HepG2 (cell line): ENCODE data around the gene CAD. TPM values are rescaled to one million over a fixed set of nuclear protein-coding genes. Genes with fewer than 3 reads are reported as not detected.
A peak's percentile ranks its signal among the peaks of the same experiment; 100 is the strongest.

Source experiments
- ATAC-seq: fragments of 200-7000 bp; cut with Tn5 transposase; 3 replicates; pipeline ENCODE4 v1.9.1; 2020; ENCODE audit warnings: mild to moderate bottlenecking, moderate library complexity
- BruUV-seq: library from RNA; stranded (reverse); fragments of 400-500 nt; replicated peaks from 2 replicates; lab custom pipeline; 2021; lab: Mats Ljungman, UMichigan
- CTCF ChIA-PET: fragments of 300-600 bp; formaldehyde crosslinking; extraction: SDS; loops from one replicate; lab custom pipeline; 2021; ENCODE audit warnings: low total read pairs, inconsistent platforms, low intra/inter-chr PET ratio; lab: Yijun Ruan, JAX
- POLR2A ChIA-PET: fragments of 350-600 bp; sonication (Branson Sonifier 250); formaldehyde crosslinking; loops from one replicate; lab custom pipeline; 2020; ENCODE audit warnings: antibody characterized with exemption, inconsistent platforms; lab: Yijun Ruan, JAX
- DNase-seq: peaks from one replicate; pipeline ENCODE4 v3.0.0-alpha.2; 2015; ENCODE audit warnings: low spot score
- FAIRE-seq: peaks from 3 replicates; lab custom pipeline; 2011; peaks lifted over from hg19 to GRCh38; lab: Jason Lieb, UNC
- H2AFZ ChIP-seq: one replicate; pipeline ENCODE4 v1.6.1; 2011; ENCODE audit warnings: low read length, inconsistent platforms
- H3K27ac ChIP-seq: fragments of 300-600 bp; 3 replicates; pipeline ENCODE4 v1.8.0; 2011; ENCODE audit warnings: mixed run types, mild to moderate bottlenecking, mixed read lengths, low read length, inconsistent platforms; ENCODE audit not compliant: insufficient read depth; ENCODE audit errors: extremely low read length
- H3K27me3 ChIP-seq, 2 experiments: fragments of 200-600 bp in 1 of 2; 2 replicates in 1 of 2; 3 replicates in 1 of 2; pipeline versions ENCODE4 v1.6.0 to v1.8.0; 2011; ENCODE audit warnings: low read length in 2 of 2, mild to moderate bottlenecking in 2 of 2, moderate library complexity in 2 of 2, inconsistent platforms in 1 of 2; ENCODE audit not compliant: insufficient read depth in 2 of 2, control insufficient read depth in 1 of 2
- H3K36me3 ChIP-seq, 2 experiments: fragments of 200-600 bp in 1 of 2; replicated peaks in 1 of 2; 2 replicates in 1 of 2; 3 replicates in 1 of 2; pipeline versions ENCODE4 v1.5.1 to v1.8.0; 2011; ENCODE audit warnings: low read length in 2 of 2, inconsistent platforms in 1 of 2; ENCODE audit not compliant: insufficient read depth in 2 of 2, control insufficient read depth in 1 of 2
- H3K4me1 ChIP-seq: 2 replicates; pipeline ENCODE4 v1.5.1; 2012; ENCODE audit warnings: low read length, inconsistent platforms; ENCODE audit not compliant: insufficient read depth
- H3K4me2 ChIP-seq: 2 replicates; pipeline ENCODE4 v1.6.0; 2011; ENCODE audit warnings: low read depth, low read length, inconsistent platforms
- H3K4me3 ChIP-seq, 3 experiments: fragments of 200-600 bp in 1 of 3; sonication (generic), shearing (Covaris generic) in 1 of 3; replicated peaks in 1 of 3; 2 replicates each; pipeline ENCODE4 v1.5.1; 2011 to 2016; ENCODE audit warnings: low read length in 3 of 3, inconsistent platforms in 2 of 3, low read depth in 2 of 3, mild to moderate bottlenecking in 2 of 3, control low read depth in 1 of 3, mixed read lengths in 1 of 3; ENCODE audit not compliant: insufficient read depth in 1 of 3
- H3K79me2 ChIP-seq: one replicate; pipeline ENCODE4 v1.6.1; 2011; ENCODE audit warnings: low read length, inconsistent platforms; ENCODE audit not compliant: insufficient read depth
- H3K9ac ChIP-seq: 2 replicates; pipeline ENCODE4 v1.6.0; 2011; ENCODE audit warnings: mild to moderate bottlenecking, low read depth, low read length, inconsistent platforms; ENCODE audit not compliant: insufficient read depth
- H3K9me3 ChIP-seq: 2 replicates; pipeline ENCODE4 v1.5.1; 2012; ENCODE audit warnings: mild to moderate bottlenecking, low read length
- H4K20me1 ChIP-seq: 2 replicates; pipeline ENCODE4 v1.6.0; 2011; ENCODE audit warnings: inconsistent platforms, mild to moderate bottlenecking, low read length, moderate library complexity; ENCODE audit not compliant: insufficient read depth
- CTCF ChIP-seq: sonication (generic); formaldehyde crosslinking; IDR thresholded peaks from 2 replicates; pipeline ENCODE4 v1.5.0; 2020; ENCODE audit warnings: mild to moderate bottlenecking, missing genetic modification reagents, moderate library complexity
- E2F2 ChIP-seq: sonication (generic); formaldehyde crosslinking; IDR thresholded peaks from 2 replicates; pipeline ENCODE4 v1.4.0; 2020; ENCODE audit warnings: missing genetic modification reagents, borderline replicate concordance
- ETS1 ChIP-seq: sonication (generic); formaldehyde crosslinking; IDR thresholded peaks from 2 replicates; pipeline ENCODE4 v1.4.0; 2020; ENCODE audit warnings: missing genetic modification reagents
- KLF11 ChIP-seq: IDR thresholded peaks from 2 replicates; pipeline ENCODE4 v1.6.1; 2016; ENCODE audit warnings: missing compliant biosample characterization
- KLF16 ChIP-seq, 2 experiments: sonication (generic) in 1 of 2; formaldehyde crosslinking in 1 of 2; IDR thresholded peaks; 2 replicates each; pipeline versions ENCODE4 v1.6.1 to v1.8.0; 2016 to 2023; ENCODE audit warnings: missing genetic modification reagents in 2 of 2, missing compliant biosample characterization in 1 of 2
- MYC ChIP-seq: sonication (generic); formaldehyde crosslinking; IDR thresholded peaks from 2 replicates; pipeline ENCODE4 v1.9.0; 2021; ENCODE audit warnings: missing genetic modification reagents, borderline replicate concordance
- POLR2A ChIP-seq, 2 experiments: IDR thresholded peaks; 2 replicates each; pipeline ENCODE4 v1.6.1; 2011; ENCODE audit warnings: low read depth in 2 of 2, low read length in 2 of 2, mild to moderate bottlenecking in 1 of 2, moderate library complexity in 1 of 2; ENCODE audit not compliant: insufficient read depth in 1 of 2
- RFXAP ChIP-seq: sonication (generic); formaldehyde crosslinking; IDR thresholded peaks from 2 replicates; pipeline ENCODE4 v1.4.0; 2020; ENCODE audit warnings: missing genetic modification reagents, borderline replicate concordance
- THAP8 ChIP-seq: sonication (generic); formaldehyde crosslinking; IDR thresholded peaks from 2 replicates; pipeline ENCODE4 v1.5.1; 2020; ENCODE audit warnings: missing genetic modification reagents, mild to moderate bottlenecking, borderline replicate concordance
- ZFP91 ChIP-seq: sonication (generic); formaldehyde crosslinking; IDR thresholded peaks from 2 replicates; pipeline ENCODE4 v1.9.0; 2022; ENCODE audit warnings: missing genetic modification reagents, mild to moderate bottlenecking, borderline replicate concordance
- ZFX ChIP-seq: sonication (generic); formaldehyde crosslinking; IDR thresholded peaks from 2 replicates; pipeline ENCODE4 v1.4.0; 2020; ENCODE audit warnings: mild to moderate bottlenecking, low read depth, missing genetic modification reagents, moderate library complexity
- WGBS: methylation state at CpG from one replicate; pipeline ENCODE4 v1.1.6; 2017; ENCODE audit warnings: low lambda C conversion rate; 5-methylcytosine and 5-hydroxymethylcytosine counted together
- in situ Hi-C: cut with HindIII; loops from 2 replicates; pipeline ENCODE4 v1.10.0; 2017; ENCODE audit warnings: low pct_unique_long_range_greater_than_20kb; ENCODE audit not compliant: extremely low pct_ligation_motif_present
- intact Hi-C: fragments of 100-400 bp; cut with micrococcal nuclease; formaldehyde crosslinking; loops from one replicate; pipeline ENCODE4 v1.10.0; 2022; ENCODE audit not compliant: unreplicated experiment
- polyA plus RNA-seq, 8 experiments: library from polyadenylated mRNA; depleted of rRNA in 3 of 8; stranded (reverse) in 7 of 8; unstranded in 1 of 8; fragments of >200 nt; fragmentation: Illumina TruSeq in 4 of 8; extraction: Trizol in 4 of 8; gene quantifications; 2 replicates each; pipeline versions ENCODE4 v1.2.1 to v1.2.3, GENCODE V29; 2011 to 2016; ENCODE audit warnings: low read depth in 4 of 8, missing spikeins in 1 of 8, mixed read lengths in 1 of 8; ENCODE audit not compliant: insufficient read depth in 1 of 8
- total RNA-seq, 5 experiments: library from RNA; depleted of rRNA; stranded (reverse); fragments of >200 nt; fragmentation: Illumina TruSeq; extraction: Trizol; gene quantifications; 2 replicates each; pipeline ENCODE4 v1.2.3, GENCODE V29; 2016; ENCODE audit warnings: low read depth in 1 of 5

CAD gene
- total and polyA plus RNA-seq, 2 of the 13 experiments (the other 11 are each of a cell fraction or from before 2014, with no cell fraction given), result 21.7 to 37.0 TPM

- no peak overlapping the region for H2AFZ ChIP-seq
- CTCF ChIA-PET, result no interaction called here
- H3K4me2 ChIP-seq, result no peak overlapping the region
- H4K20me1 ChIP-seq, result no peaks in the 10 kb centered on the region
- FAIRE-seq, result no peak
- WGBS, result 98% methylated on average over 2 of the region's 2 CpGs
- peak; percentile 20 for ATAC-seq
- peaks cover 30 to 40% of the 10 kb centered on the region in 2 experiments for H3K36me3 ChIP-seq
- DNase-seq, result no peak
- in situ Hi-C loops, result loop anchor here (5.0 kb wide), 1 partner anchor 102 kb away; no protein-coding TSS in a partner anchor
- no peak overlapping the region for H3K4me3 ChIP-seq
- no peak overlapping the region for H3K9ac ChIP-seq
- H3K4me1 ChIP-seq, result peaks cover 11% of the 10 kb centered on the region
- intact Hi-C loops, result no loop called here
- no peaks in the 10 kb centered on the region for H3K27me3 ChIP-seq
- TF ChIP-seq RFXAP (CRISPR knock-in tag), result no peak
- peak in 1 of 2 experiments; percentile 41; a peak in 1 of 4 replicates for TF ChIP-seq POLR2A (IDR thresholded peaks at IDR 0.05; ENCODE audit: insufficient read depth in 1 of 2, low read depth in 2 of 2, low read length in 2 of 2)
- TF ChIP-seq CTCF (CRISPR knock-in tag), result 0 out of 2 replicates have a peak, but pooled peaks have one; percentile 6
- POLR2A ChIA-PET, result interaction anchor here (1.0 to 1.3 kb wide), 3 partner anchors 85 to 106 kb away, joined by 3 read pairs; no protein-coding TSS in a partner anchor
- BruUV-seq, result no TSS peak
- no peaks in the 10 kb centered on the region for H3K9me3 ChIP-seq
- peak overlapping the region; percentile 1 for H3K27ac ChIP-seq
- no peaks in the 10 kb centered on the region for H3K79me2 ChIP-seq
These were observed 17.9 kb upstream of the CAD start for GRCh38 chr2:27199241-27199640.

GRCh38 chr2:27201675-27202074, 15.5 kb upstream of the CAD start:
- H3K4me3 ChIP-seq, result no peak overlapping the region
- 99% methylated on average over 4 of the region's 7 CpGs for WGBS
- BruUV-seq, result no TSS peak
- no peak overlapping the region for H2AFZ ChIP-seq
- ChIA-PET POLR2A (interaction anchor here (1.7 kb wide), 1 partner anchor 106 kb away, joined by 5 read pairs; no protein-coding TSS in a partner anchor), CTCF (no interaction called here)
- in situ Hi-C loops (no loop called here), intact Hi-C loops (no loop called here)
- H3K9ac ChIP-seq, result no peak overlapping the region
- FAIRE-seq, result no peak
- 0 out of 2 replicates have a peak, but pooled peaks cover 5% of the 10 kb centered on the region for H3K4me1 ChIP-seq
- H4K20me1 ChIP-seq, result no peaks in the 10 kb centered on the region
- ATAC-seq, result no peak
- no peaks in the 10 kb centered on the region for H3K79me2 ChIP-seq
- H3K9me3 ChIP-seq, result no peaks in the 10 kb centered on the region
- H3K4me2 ChIP-seq, result no peak overlapping the region
- H3K27me3 ChIP-seq, result no peaks in the 10 kb centered on the region
- H3K27ac ChIP-seq, result no peak overlapping the region
- H3K36me3 ChIP-seq, result peaks cover 50 to 64% of the 10 kb centered on the region in 2 experiments
- DNase-seq, result no peak
- no peak for TF ChIP-seq E2F2 (CRISPR knock-in tag)
- no peak for TF ChIP-seq ETS1 (CRISPR knock-in tag)
- TF ChIP-seq ZFX (CRISPR knock-in tag), result no peak
- TF ChIP-seq KLF11, result no peak
- no peak for TF ChIP-seq KLF16 (CRISPR knock-in tag; IDR thresholded peaks at IDR 0.05)
- TF ChIP-seq THAP8, result no peak
- TF ChIP-seq ZFP91 (CRISPR knock-in tag), result no peak
- TF ChIP-seq MYC (CRISPR knock-in tag), result no peak
